Tibial nerve (tissue), 3 donors: ENCODE results near the gene CNPY1.

Experiments
- CTCF ChIP-seq, 5 experiments: fragments of 200-600 bp in 3 of 5; fragments of 450-650 bp in 2 of 5; sonication (generic) in 3 of 5; IDR thresholded peaks; one replicate each; pipeline ENCODE4 v1.5.1; 2016 to 2019; ENCODE audit warnings: antibody characterized with exemption in 5 of 5, mild to moderate bottlenecking in 3 of 5, moderate library complexity in 2 of 5
- POLR2A ChIP-seq, 2 donors: fragments of 450-650 bp; IDR thresholded peaks; one replicate each; pipeline ENCODE4 v1.6.1; 2017; ENCODE audit warnings: antibody characterized with exemption in 2 of 2, mild to moderate bottlenecking in 2 of 2, moderate library complexity in 2 of 2

DNA sequence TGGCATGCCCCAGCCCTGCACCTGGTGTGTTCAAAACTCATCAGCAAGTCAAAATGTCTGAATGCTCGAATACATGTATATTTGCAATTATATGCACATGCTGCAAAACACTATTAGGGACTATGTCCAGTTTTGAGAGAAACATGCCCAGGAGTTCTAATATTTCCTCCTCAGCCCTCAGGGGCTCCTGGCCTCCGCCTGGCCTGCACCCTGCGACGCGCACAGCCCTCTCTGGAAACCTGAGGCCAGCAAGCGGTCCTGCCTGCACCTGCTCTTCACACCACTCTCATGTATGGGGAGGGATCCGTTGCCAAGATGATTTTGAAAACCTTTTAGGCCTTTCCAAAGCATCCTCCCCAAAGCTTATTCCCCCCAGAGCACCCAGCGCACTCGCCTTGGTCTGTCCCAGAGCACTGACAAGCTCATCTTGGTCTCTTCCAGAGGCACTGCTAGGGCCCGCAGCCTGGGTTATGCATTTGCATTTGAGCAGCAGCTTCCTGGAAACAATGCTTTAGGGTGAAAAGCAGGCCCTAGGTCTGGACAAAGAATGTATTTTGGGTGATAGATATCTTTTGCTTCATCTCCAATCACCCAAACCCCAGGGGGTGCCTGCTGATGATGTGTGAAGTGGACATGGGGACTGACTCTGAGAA, 22.6 kb upstream of the CNPY1 start:
- TF ChIP-seq POLR2A (IDR thresholded peaks at IDR 0.05) (no peak), CTCF (IDR thresholded peaks at IDR 0.05) (no peak)
